Measurements from ENCODE around the gene LNPK. TPM values are rescaled to one million over a fixed set of nuclear protein-coding genes. Genes with fewer than 3 reads are reported as not detected.
A peak's percentile ranks its signal among the peaks of the same experiment; 100 is the strongest.

Gene LNPK
- total and polyA plus RNA-seq, 9 of the 15 experiments (the other 6 are each of a cell fraction or from before 2014, with no cell fraction given): 6.4 to 40.4 (median 21.3) TPM

DNA sequence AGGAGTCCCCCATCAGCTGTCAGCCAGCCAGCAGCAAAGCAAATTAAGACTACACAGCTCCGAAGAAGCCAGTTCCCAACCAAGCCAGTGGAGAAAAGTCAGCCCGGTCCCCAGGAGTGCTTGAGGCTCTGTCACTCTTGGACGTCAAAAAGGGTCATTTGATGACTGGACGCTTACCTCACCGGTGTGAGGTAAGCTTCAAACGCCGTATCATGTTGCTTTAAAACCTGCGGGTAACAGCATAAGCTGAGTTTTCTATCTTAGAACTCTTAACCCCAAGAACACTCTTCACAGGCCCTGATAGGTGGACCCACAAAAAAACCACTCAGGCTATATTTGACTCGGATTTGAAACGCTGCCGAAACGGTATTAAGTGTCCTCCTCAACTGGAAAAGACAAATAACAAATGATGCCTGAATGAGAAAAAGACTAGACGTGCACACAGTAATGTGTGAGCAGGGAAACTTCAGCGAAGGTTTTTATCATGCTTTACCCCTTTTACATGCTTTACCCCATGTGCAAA is 682 bp upstream of the LNPK start (continued):
- TF ChIP-seq, protein P1, sequence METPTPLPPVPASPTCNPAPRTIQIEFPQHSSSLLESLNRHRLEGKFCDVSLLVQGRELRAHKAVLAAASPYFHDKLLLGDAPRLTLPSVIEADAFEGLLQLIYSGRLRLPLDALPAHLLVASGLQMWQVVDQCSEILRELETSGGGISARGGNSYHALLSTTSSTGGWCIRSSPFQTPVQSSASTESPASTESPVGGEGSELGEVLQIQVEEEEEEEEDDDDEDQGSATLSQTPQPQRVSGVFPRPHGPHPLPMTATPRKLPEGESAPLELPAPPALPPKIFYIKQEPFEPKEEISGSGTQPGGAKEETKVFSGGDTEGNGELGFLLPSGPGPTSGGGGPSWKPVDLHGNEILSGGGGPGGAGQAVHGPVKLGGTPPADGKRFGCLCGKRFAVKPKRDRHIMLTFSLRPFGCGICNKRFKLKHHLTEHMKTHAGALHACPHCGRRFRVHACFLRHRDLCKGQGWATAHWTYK (CRISPR knock-in tag; IDR thresholded peaks at IDR 0.05): no peak
- TF ChIP-seq ZNF561 (CRISPR knock-in tag; conservative IDR thresholded peaks at IDR 0.05): no peak
- TF ChIP-seq, protein P2, sequence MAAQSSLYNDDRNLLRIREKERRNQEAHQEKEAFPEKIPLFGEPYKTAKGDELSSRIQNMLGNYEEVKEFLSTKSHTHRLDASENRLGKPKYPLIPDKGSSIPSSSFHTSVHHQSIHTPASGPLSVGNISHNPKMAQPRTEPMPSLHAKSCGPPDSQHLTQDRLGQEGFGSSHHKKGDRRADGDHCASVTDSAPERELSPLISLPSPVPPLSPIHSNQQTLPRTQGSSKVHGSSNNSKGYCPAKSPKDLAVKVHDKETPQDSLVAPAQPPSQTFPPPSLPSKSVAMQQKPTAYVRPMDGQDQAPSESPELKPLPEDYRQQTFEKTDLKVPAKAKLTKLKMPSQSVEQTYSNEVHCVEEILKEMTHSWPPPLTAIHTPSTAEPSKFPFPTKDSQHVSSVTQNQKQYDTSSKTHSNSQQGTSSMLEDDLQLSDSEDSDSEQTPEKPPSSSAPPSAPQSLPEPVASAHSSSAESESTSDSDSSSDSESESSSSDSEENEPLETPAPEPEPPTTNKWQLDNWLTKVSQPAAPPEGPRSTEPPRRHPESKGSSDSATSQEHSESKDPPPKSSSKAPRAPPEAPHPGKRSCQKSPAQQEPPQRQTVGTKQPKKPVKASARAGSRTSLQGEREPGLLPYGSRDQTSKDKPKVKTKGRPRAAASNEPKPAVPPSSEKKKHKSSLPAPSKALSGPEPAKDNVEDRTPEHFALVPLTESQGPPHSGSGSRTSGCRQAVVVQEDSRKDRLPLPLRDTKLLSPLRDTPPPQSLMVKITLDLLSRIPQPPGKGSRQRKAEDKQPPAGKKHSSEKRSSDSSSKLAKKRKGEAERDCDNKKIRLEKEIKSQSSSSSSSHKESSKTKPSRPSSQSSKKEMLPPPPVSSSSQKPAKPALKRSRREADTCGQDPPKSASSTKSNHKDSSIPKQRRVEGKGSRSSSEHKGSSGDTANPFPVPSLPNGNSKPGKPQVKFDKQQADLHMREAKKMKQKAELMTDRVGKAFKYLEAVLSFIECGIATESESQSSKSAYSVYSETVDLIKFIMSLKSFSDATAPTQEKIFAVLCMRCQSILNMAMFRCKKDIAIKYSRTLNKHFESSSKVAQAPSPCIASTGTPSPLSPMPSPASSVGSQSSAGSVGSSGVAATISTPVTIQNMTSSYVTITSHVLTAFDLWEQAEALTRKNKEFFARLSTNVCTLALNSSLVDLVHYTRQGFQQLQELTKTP (IDR thresholded peaks at IDR 0.05; ENCODE audit: low read depth in 1 of 2, partially characterized antibody in 2 of 2): no peak
- TF ChIP-seq HDAC1 (IDR thresholded peaks at IDR 0.05): no peak
- TF ChIP-seq MCM3 (IDR thresholded peaks at IDR 0.05): no peak
- peak; percentile 80 for TF ChIP-seq NCOA1 (IDR thresholded peaks at IDR 0.05; ENCODE audit: low read depth)
- no peak for TF ChIP-seq NFIC (IDR thresholded peaks at IDR 0.05)
- TF ChIP-seq DMBX1 (CRISPR knock-in tag; IDR thresholded peaks at IDR 0.05; ENCODE audit: borderline replicate concordance): no peak
- TF ChIP-seq ZFPM2 (CRISPR knock-in tag; IDR thresholded peaks at IDR 0.05): no peak
- 0 out of 2 replicates have a peak, but pooled peaks have one; percentile 37 for TF ChIP-seq ZBTB40 (IDR thresholded peaks at IDR 0.05)
- no peak for TF ChIP-seq ZBTB40 (CRISPR knock-in tag; IDR thresholded peaks at IDR 0.05)
- TF ChIP-seq HDAC2 (IDR thresholded peaks at IDR 0.05): peak; percentile 15; the same call in 1 of the 2 replicates

Measured in K562 (cell line).